ENCODE data around the gene HHIP. TPM values are rescaled to one million over a fixed set of nuclear protein-coding genes. Genes with fewer than 3 reads are reported as not detected.

HHIP gene
- total RNA-seq, 1 donor from 2014 or later: 0.46 TPM

DNA sequence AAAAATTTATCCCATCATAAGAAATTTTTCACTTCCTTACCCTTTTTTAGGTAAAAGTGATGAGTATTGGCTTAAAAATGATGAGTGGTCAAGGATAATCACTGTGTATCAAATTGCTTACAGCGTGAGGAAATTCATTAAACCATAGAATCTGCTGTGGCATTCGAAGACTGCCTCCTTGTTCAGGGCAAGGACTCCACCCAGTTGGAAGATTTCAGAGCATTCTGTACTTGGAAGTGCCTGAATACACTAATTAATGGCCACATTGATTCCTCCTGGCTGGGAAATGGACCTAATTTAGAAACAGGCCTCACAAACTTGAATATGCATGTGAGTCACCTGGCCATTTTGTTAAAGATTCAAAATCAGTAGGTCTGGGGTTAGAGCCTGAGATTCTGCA is 83.2 kb downstream of the HHIP start:
- no peak for DNase-seq (ENCODE audit: low spot score)
- Mint-ChIP-seq H3K4me1 (ENCODE audit: unreplicated experiment) (no peaks in the 10 kb centered on the region), H3K9me3 (ENCODE audit: unreplicated experiment) (no peaks in the 10 kb centered on the region), H3K27ac (ENCODE audit: unreplicated experiment) (no peak overlapping the region), H3K36me3 (ENCODE audit: low read depth, unreplicated experiment) (no peaks in the 10 kb centered on the region), H3K4me3 (ENCODE audit: unreplicated experiment) (no peak overlapping the region), H3K27me3 (ENCODE audit: unreplicated experiment) (no peaks in the 10 kb centered on the region)
- TF ChIP-seq CTCF (IDR thresholded peaks at IDR 0.05; ENCODE audit: unreplicated experiment): no peak

- Mint-ChIP-seq H3K36me3 (ENCODE audit: low read depth, unreplicated experiment) (no peaks in the 10 kb centered on the region), H3K9me3 (ENCODE audit: unreplicated experiment) (no peaks in the 10 kb centered on the region), H3K4me1 (ENCODE audit: unreplicated experiment) (no peaks in the 10 kb centered on the region), H3K27ac (ENCODE audit: unreplicated experiment) (no peak overlapping the region), H3K4me3 (ENCODE audit: unreplicated experiment) (no peak overlapping the region), H3K27me3 (ENCODE audit: unreplicated experiment) (no peaks in the 10 kb centered on the region)
- DNase-seq (ENCODE audit: low spot score): no peak
- TF ChIP-seq CTCF (IDR thresholded peaks at IDR 0.05; ENCODE audit: unreplicated experiment): no peak
These were observed 86.8 kb downstream of the HHIP start for GRCh38 chr4:144732584-144733428.

GRCh38 chr4:144733566-144733965 is 87.6 kb downstream of the HHIP start:
- no peak overlapping the region for H3K4me3 Mint-ChIP-seq (ENCODE audit: unreplicated experiment)
- no peak overlapping the region for H3K27ac Mint-ChIP-seq (ENCODE audit: unreplicated experiment)
- H3K36me3 Mint-ChIP-seq (ENCODE audit: low read depth, unreplicated experiment): no peaks in the 10 kb centered on the region
- H3K4me1 Mint-ChIP-seq (ENCODE audit: unreplicated experiment): no peaks in the 10 kb centered on the region
- no peaks in the 10 kb centered on the region for H3K9me3 Mint-ChIP-seq (ENCODE audit: unreplicated experiment)
- H3K27me3 Mint-ChIP-seq (ENCODE audit: unreplicated experiment): no peaks in the 10 kb centered on the region
- DNase-seq (ENCODE audit: low spot score): no peak
- no peak for TF ChIP-seq CTCF (IDR thresholded peaks at IDR 0.05; ENCODE audit: unreplicated experiment)

DNA sequence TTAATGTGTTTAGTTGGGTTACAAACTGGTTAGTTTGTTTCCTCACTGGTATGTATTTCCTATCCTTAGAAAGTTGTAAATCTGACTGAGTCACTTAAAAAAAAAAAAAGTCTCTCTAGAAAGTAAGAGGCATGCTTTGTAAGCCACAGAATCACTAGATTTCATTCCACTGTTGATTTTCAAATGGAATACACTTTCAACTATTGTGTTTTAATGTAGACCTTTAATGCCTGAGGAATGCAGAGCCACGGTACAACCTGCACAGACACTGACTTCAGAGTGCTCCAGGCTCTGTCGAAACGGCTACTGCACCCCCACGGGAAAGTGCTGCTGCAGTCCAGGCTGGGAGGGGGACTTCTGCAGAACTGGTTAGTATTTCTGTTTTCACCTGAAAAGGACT is 88.6 kb downstream of the HHIP start:
- no peaks in the 10 kb centered on the region for H3K27me3 Mint-ChIP-seq (ENCODE audit: unreplicated experiment)
- H3K27ac Mint-ChIP-seq (ENCODE audit: unreplicated experiment): no peak overlapping the region
- H3K9me3 Mint-ChIP-seq (ENCODE audit: unreplicated experiment): no peaks in the 10 kb centered on the region
- TF ChIP-seq CTCF (IDR thresholded peaks at IDR 0.05; ENCODE audit: unreplicated experiment): no peak
- no peak overlapping the region for H3K4me3 Mint-ChIP-seq (ENCODE audit: unreplicated experiment)
- no peaks in the 10 kb centered on the region for H3K4me1 Mint-ChIP-seq (ENCODE audit: unreplicated experiment)
- H3K36me3 Mint-ChIP-seq (ENCODE audit: low read depth, unreplicated experiment): no peaks in the 10 kb centered on the region
- DNase-seq (ENCODE audit: low spot score): no peak

DNA sequence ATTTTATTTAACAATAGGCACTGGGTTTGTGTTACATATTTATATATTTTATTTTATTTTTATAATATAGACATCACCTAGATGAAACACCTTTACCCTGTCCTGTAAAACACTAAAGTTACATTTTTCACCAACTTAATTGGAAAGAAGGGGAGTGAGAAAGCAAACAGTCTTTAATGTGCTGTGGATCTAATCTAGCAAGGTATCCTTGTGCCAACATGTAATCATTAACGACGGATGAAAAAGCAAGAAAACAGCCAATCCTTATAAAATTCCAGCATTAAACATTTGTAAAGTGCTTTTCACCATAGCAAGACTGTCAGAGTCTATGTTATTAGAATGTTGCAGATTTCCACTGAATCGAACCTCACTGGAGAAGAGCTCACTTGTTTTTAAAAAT is 92.7 kb downstream of the HHIP start:
- no peaks in the 10 kb centered on the region for H3K4me1 Mint-ChIP-seq (ENCODE audit: unreplicated experiment)
- no peaks in the 10 kb centered on the region for H3K27me3 Mint-ChIP-seq (ENCODE audit: unreplicated experiment)
- no peak for TF ChIP-seq CTCF (IDR thresholded peaks at IDR 0.05; ENCODE audit: unreplicated experiment)
- no peak for DNase-seq (ENCODE audit: low spot score)
- no peaks in the 10 kb centered on the region for H3K36me3 Mint-ChIP-seq (ENCODE audit: low read depth, unreplicated experiment)
- no peak overlapping the region for H3K27ac Mint-ChIP-seq (ENCODE audit: unreplicated experiment)
- no peaks in the 10 kb centered on the region for H3K9me3 Mint-ChIP-seq (ENCODE audit: unreplicated experiment)
- no peak overlapping the region for H3K4me3 Mint-ChIP-seq (ENCODE audit: unreplicated experiment)

Data from endothelial cell (in vitro differentiated cells).